ENCODE results near the gene APOL4.
A peak's percentile ranks its signal among the peaks of the same experiment; 100 is the strongest.

Gene APOL4

GRCh38 chr22:36152088-36152487 is 49.5 kb downstream of the APOL4 start:
- peaks cover 8% of the 10 kb centered on the region for H3K36me3 Mint-ChIP-seq (ENCODE audit: low read depth)
- H3K27ac Mint-ChIP-seq, result peak overlapping the region; percentile 4
- ATAC-seq (no peak), DNase-seq (no peak)
- H3K4me1 Mint-ChIP-seq, result peaks cover 70% of the 10 kb centered on the region
- no peak overlapping the region for H3K4me3 Mint-ChIP-seq
- H3K9me3 Mint-ChIP-seq, result no peaks in the 10 kb centered on the region
- H3K27me3 Mint-ChIP-seq, result no peaks in the 10 kb centered on the region

DNA sequence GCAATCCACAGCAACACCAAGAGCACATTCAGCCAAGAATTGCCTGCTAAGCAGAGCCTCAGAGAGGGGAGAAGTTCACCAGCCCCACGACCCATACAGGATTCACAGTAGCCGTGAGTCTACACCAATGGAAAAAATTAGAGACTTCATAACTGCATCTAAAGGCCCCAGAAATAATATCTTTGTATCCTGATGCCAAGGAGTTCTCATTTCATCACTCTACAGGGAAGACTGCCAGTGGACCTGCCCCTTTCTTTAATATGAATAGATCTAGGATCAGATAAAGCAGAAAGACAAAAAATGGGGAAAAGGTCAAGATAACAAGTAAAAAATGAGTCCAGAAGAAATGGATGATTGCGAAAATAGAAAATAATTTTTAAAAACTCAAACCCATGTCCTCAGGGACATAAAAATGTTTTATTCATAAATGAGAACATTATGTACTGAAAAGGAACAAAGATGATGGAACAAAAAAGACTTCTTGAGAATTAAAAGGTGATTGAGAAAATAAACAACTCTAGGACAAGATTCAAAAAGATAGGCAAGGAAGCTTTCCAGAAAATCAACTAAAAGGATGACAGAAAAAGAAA is 50.5 kb downstream of the APOL4 start:
- no peak overlapping the region for H3K4me3 Mint-ChIP-seq
- H3K27ac Mint-ChIP-seq, result no peak overlapping the region
- peaks cover 63% of the 10 kb centered on the region for H3K4me1 Mint-ChIP-seq
- H3K9me3 Mint-ChIP-seq, result no peaks in the 10 kb centered on the region
- no peaks in the 10 kb centered on the region for H3K27me3 Mint-ChIP-seq
- ATAC-seq (no peak), DNase-seq (no peak)
- H3K36me3 Mint-ChIP-seq (ENCODE audit: low read depth), result peaks cover 8% of the 10 kb centered on the region

GRCh38 chr22:36149441-36149840 is 52.2 kb downstream of the APOL4 start:
- peak overlapping the region; percentile 33 for H3K27ac Mint-ChIP-seq
- peaks cover 8% of the 10 kb centered on the region for H3K36me3 Mint-ChIP-seq (ENCODE audit: low read depth)
- H3K4me1 Mint-ChIP-seq, result peaks cover 51% of the 10 kb centered on the region
- no peak overlapping the region for H3K4me3 Mint-ChIP-seq
- H3K9me3 Mint-ChIP-seq, result no peaks in the 10 kb centered on the region
- H3K27me3 Mint-ChIP-seq, result no peaks in the 10 kb centered on the region
- DNase-seq (no peak), ATAC-seq (no peak)

DNA sequence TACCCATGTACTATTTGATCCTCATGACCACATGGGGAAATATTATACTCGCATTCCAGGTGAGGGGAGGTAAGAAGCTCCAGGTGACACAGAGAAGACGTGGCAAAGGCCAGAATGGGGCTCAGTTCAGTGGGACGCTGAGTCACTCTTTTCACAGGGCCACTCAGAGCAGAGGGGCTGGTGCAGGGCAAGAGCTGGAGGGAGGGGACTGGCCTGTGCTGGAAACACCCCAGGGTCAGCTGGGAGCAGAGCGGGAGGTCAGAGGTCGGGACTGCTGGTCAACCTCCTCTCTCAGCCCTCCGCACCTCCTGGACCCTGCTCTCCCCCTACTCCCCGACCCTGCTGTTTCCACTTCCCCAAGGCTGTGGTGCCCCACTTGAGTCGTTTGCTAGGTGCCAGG is 53.2 kb downstream of the APOL4 start:
- DNase-seq (no peak), ATAC-seq (no peak)
- peaks cover 8% of the 10 kb centered on the region for H3K36me3 Mint-ChIP-seq (ENCODE audit: low read depth)
- peak overlapping the region; percentile 0 for H3K27ac Mint-ChIP-seq
- H3K9me3 Mint-ChIP-seq, result no peaks in the 10 kb centered on the region
- H3K27me3 Mint-ChIP-seq, result no peaks in the 10 kb centered on the region
- no peak overlapping the region for H3K4me3 Mint-ChIP-seq
- peaks cover 41% of the 10 kb centered on the region for H3K4me1 Mint-ChIP-seq

DNA sequence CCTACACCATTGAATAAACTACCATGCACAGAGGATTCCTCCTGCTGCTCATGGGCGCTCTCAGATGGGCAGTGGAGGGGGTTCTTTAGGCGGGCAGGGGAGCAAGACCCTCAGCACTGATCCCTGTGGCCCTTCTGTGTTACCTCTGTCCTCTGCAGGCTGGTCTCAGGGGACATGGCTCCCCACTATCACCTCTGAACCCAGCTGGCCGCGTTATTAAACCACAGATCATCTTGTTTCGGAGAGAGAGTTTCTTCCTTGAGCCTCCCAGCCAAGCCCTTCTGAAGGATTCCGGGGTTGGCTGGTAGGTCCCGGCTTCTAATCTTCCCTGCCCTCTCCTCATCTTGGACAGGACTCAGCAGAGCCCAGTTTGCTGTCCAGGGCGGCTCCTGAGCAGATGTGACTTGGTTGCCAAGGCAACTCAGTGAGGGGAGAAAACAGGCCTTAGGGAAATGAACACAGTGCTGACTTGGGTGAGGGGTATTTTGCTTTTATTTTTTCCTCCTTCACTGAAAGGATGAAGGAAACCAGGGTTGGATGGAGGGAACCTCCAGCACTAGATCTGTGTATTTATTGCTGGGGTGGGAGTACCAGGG is 54.3 kb downstream of the APOL4 start:
- ATAC-seq (no peak), DNase-seq (no peak)
- Mint-ChIP-seq H3K27me3 (no peaks in the 10 kb centered on the region), H3K4me3 (no peak overlapping the region), H3K9me3 (no peaks in the 10 kb centered on the region), H3K36me3 (ENCODE audit: low read depth) (peaks cover 11% of the 10 kb centered on the region), H3K4me1 (peaks cover 38% of the 10 kb centered on the region), H3K27ac (peak overlapping the region; percentile 28)

GRCh38 chr22:36145881-36146280 is 55.7 kb downstream of the APOL4 start:
- Mint-ChIP-seq H3K27ac (no peak overlapping the region), H3K36me3 (ENCODE audit: low read depth) (peaks cover 11% of the 10 kb centered on the region), H3K9me3 (no peaks in the 10 kb centered on the region), H3K4me3 (no peak overlapping the region), H3K27me3 (no peaks in the 10 kb centered on the region), H3K4me1 (peaks cover 26% of the 10 kb centered on the region)
- ATAC-seq (no peak), DNase-seq (no peak)

- H3K9me3 Mint-ChIP-seq, result no peaks in the 10 kb centered on the region
- peak; percentile 42 for DNase-seq
- peak; percentile 68 for ATAC-seq
- H3K27ac Mint-ChIP-seq, result no peak overlapping the region
- no peaks in the 10 kb centered on the region for H3K27me3 Mint-ChIP-seq
- H3K4me1 Mint-ChIP-seq, result peaks cover 19% of the 10 kb centered on the region
- no peak overlapping the region for H3K4me3 Mint-ChIP-seq
- peaks cover 11% of the 10 kb centered on the region for H3K36me3 Mint-ChIP-seq (ENCODE audit: low read depth)
These were observed 56.6 kb downstream of the APOL4 start for GRCh38 chr22:36144886-36145541.

DNA sequence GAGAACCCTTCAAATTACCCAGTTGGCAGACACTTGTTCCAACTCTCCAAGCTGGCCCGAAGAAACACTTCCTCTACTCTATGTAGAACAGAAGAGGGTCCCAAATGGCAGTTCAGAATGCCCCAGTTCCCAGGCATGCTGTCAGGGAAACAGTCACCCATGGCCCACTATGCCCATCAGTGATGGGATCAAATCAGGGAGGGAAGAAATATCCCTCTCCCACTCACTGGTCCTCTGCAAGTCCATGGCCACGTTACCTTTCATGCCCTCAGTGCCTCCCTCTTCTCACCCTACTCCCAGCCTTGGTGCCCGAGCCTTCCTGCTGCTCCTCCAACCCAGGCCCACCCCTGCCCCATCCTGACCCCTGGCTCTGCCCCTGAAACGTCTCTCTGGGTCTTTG is 57.7 kb downstream of the APOL4 start:
- Mint-ChIP-seq H3K27ac (no peak overlapping the region), H3K36me3 (ENCODE audit: low read depth) (peaks cover 11% of the 10 kb centered on the region), H3K4me3 (no peak overlapping the region), H3K27me3 (no peaks in the 10 kb centered on the region), H3K9me3 (no peaks in the 10 kb centered on the region), H3K4me1 (peaks cover 17% of the 10 kb centered on the region)
- DNase-seq (no peak), ATAC-seq (no peak)

- peaks cover 11% of the 10 kb centered on the region for H3K36me3 Mint-ChIP-seq (ENCODE audit: low read depth)
- H3K27me3 Mint-ChIP-seq, result no peaks in the 10 kb centered on the region
- peak overlapping the region; percentile 35 for H3K27ac Mint-ChIP-seq
These were observed 58.4 kb downstream of the APOL4 start for GRCh38 chr22:36143066-36143815.

GRCh38 chr22:36141481-36141880 is 60.1 kb downstream of the APOL4 start:
- peaks cover 14% of the 10 kb centered on the region for H3K4me1 Mint-ChIP-seq
- H3K27me3 Mint-ChIP-seq, result no peaks in the 10 kb centered on the region

More at GRCh38 chr22:36143066-36143815, 58.4 kb downstream of the APOL4 start:
- Mint-ChIP-seq H3K4me1 (peaks cover 15% of the 10 kb centered on the region), H3K4me3 (no peak overlapping the region), H3K9me3 (no peaks in the 10 kb centered on the region)
- DNase-seq (no peak), ATAC-seq (no peak)

More at GRCh38 chr22:36141481-36141880, 60.1 kb downstream of the APOL4 start:
- H3K9me3 Mint-ChIP-seq, result no peaks in the 10 kb centered on the region
- DNase-seq, result no peak
- ATAC-seq, result no peak
- H3K27ac Mint-ChIP-seq, result no peak overlapping the region
- H3K4me3 Mint-ChIP-seq, result no peak overlapping the region
- H3K36me3 Mint-ChIP-seq (ENCODE audit: low read depth), result peaks cover 11% of the 10 kb centered on the region

All from activated naive CD8-positive, alpha-beta T cell treated with anti-CD3 and anti-CD28 coated beads, Interleukin-2, amount 50 U/mL, for 24 hours (primary cell).